A549 treated with CpdA at 1 μM for 4 hours (cell line): Measurements from ENCODE around the gene HTD2. TPM values are rescaled to one million over a fixed set of nuclear protein-coding genes. Genes with fewer than 3 reads are reported as not detected.

ENCODE experiments used
- total RNA-seq: library from RNA; stranded (reverse); fragments of 200-300 nt; extraction: Qiagen RNA extraction; gene quantifications from 5 replicates; pipeline ENCODE4 v1.2.3, GENCODE V29; 2022; ENCODE audit warnings: low read depth

HTD2 gene
- total RNA-seq: 5.5 to 8.5 TPM (median 7.2 TPM) in 5 replicates

DNA sequence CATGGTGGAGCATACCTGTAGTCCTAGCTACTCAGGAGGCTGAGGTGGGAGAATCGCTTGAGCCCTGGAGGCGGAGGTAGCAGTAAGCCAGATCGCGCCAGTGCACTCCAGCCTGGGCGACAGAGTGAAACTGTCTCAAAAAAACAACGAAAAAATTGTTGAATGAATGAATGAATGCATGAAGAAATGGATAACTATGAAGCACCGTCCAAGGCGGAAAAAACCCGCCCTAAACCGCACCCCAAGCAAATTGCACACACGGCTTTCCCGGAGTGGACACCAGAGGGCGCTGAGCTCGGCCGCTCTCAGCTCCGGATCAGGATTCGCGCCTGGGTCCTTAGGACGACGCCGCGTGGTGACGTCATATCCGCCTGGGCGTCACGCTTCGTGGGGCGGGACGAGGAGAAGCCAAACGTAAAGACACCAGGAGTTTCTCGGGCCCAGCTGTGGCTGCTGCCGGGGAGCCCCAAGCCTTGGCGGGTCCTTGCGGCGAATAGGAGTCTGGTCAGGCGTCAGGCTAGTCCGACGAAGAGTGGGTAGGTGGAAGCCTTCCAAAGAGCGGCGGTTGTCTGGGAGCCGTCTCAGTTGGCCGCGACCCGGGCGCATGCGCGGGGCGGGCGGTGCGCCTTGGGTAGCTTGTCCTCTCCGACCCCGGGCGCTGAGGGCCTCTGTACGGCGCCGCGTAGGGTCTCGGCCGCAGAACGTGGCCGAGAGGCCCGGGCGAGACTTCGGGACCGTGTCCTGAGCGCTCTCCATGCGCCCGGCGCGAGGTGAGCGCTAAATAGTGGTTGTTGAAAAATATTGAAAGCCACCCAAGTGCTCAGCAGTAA is at the start of gene HTD2, which contains the start of gene RPP14:
TSS of gene HTD2 (plus strand) at position 639 of the 830 bp plus-strand sequence. CDS start 11,094 bp downstream, outside the sequence.
TSS of gene RPP14 (plus strand) at position 364 of the 830 bp plus-strand sequence. CDS start 4,085 bp downstream, outside the sequence.

DNA sequence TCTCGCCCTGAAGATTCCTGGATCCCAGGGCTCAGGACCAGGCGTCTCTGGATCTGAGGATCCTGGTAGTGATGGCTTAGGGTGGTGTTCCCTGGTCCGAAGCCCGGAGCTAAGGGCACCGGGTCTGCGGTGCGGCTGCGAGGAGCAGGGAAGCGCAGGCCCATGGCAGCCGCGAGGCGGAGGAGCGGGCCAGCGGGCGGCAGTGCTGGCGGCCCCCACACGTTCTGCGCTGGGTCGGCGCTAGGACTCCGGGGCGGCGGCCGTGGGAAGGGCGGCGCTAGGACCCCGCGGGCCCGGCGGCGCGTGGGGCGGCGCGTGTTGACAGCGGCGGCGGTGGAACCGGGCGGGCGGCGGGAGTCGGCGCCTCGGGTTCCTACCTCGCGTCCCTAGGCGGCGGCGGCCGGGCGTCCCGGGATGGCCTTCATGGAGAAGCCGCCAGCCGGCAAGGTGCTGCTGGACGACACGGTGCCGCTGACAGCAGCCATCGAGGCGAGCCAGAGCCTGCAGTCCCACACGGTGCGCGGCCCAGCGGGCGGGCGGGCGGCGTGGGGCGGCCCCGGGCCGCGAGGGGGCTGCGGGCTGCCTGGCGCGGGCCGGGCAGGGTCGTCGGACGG is 26.4 kb downstream of the HTD2 start, which contains the start of gene PXK:
TSS of gene PXK (plus strand) at position 318 of the 614 bp plus-strand sequence. CDS start at position 415, 97 bp downstream.

Other genes with a start within 250 kb of the HTD2 start
- gene DNASE1L3, start 95.5 kb upstream of the HTD2 start, total RNA-seq: 0.09 to 0.30 TPM (median 0.16 TPM) in 3 of 5 replicates, not detected in the others
- gene ABHD6, start 68.7 kb upstream of the HTD2 start, total RNA-seq: 11.4 to 14.6 TPM (median 13.0 TPM) in 5 replicates
- gene RPP14, start 275 bp upstream of the HTD2 start, total RNA-seq: 9.3 to 14.1 TPM (median 10.1 TPM) in 5 replicates
- gene PXK, start 26.4 kb downstream of the HTD2 start, total RNA-seq: 4.9 to 7.6 TPM (median 6.6 TPM) in 5 replicates
- 56.1 to 71.4 TPM (median 61.2 TPM) in 5 replicates for gene PDHB, start 127.3 kb downstream of the HTD2 start, total RNA-seq
- 7.7 to 9.4 TPM (median 8.7 TPM) in 5 replicates for gene KCTD6, start 185.6 kb downstream of the HTD2 start, total RNA-seq
- gene ACOX2, start 230.7 kb downstream of the HTD2 start, total RNA-seq: 6.7 to 13.0 TPM (median 10.9 TPM) in 5 replicates